ENCODE results near the gene CRHR1. TPM values are rescaled to one million over a fixed set of nuclear protein-coding genes. Genes with fewer than 3 reads are reported as not detected.

CRHR1 gene
- total and polyA plus RNA-seq, 4 experiments from 2014 or later, result not detected

- H3K36me3 ChIP-seq (ENCODE audit: insufficient read depth, low read length), result no peaks in the 10 kb centered on the region
- Mint-ChIP-seq H3K4me3 (no peak overlapping the region), H3K27ac (peak overlapping the region in 1 of 7 donors; percentile 68), H3K27me3 (peaks cover 13 to 20% of the 10 kb centered on the region in 2 donors), H3K9me3 (peaks cover 0 to 2% (median 0%) of the 10 kb centered on the region in 8 donors), H3K36me3 (no peaks in the 10 kb centered on the region), H3K4me1 (peaks cover 0 to 6% (median under 1%) of the 10 kb centered on the region in 4 donors)
- no peak for DNase-seq
- ChIA-PET POLR2A (ENCODE audit: partially characterized antibody) (no interaction called here), CTCF (ENCODE audit: partially characterized antibody) (interaction anchor here (0.5 to 2.6 kb wide), 7 partner anchors 10 to 210 kb away, joined by 3 to 10 read pairs (median 4); no protein-coding TSS in a partner anchor)
- intact Hi-C loops (cut with micrococcal nuclease), result loop anchor here (5.0 kb wide), 1 partner anchor 208 kb away; no protein-coding TSS in a partner anchor
- H3K27me3 ChIP-seq (ENCODE audit: insufficient read depth, low read length), result no peaks in the 10 kb centered on the region
- no peak overlapping the region for H3K27ac ChIP-seq (ENCODE audit: low read depth, low read length)
- H3K4me3 ChIP-seq (ENCODE audit: low read length in 2 of 2), result no peak overlapping the region
- H3K4me1 ChIP-seq (ENCODE audit: insufficient read depth, low read length), result peaks cover 4% of the 10 kb centered on the region
- no peaks in the 10 kb centered on the region for H3K9me3 ChIP-seq (ENCODE audit: control insufficient read depth in 1 of 2, low read length in 2 of 2)
These were observed 66.3 kb downstream of the CRHR1 start for GRCh38 chr17:45850468-45850867.

DNA sequence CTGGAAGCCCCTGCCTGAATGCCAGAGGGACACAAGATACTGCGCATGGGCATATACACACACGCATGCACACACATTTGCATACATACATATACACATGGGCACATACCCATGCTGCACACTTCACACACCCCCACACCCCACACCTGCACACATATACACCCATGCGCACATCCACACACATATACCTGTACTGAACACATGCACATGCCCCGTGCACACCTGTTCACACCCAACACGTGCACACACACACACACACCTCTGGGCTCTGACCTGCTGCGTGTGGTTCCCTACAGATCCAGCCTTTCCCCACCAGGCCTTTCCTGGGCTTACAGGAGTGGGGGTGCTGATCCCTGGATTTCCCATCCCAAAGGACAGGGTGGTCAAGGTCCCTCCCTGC, 66.9 kb downstream of the CRHR1 start:
- peaks cover 13 to 22% of the 10 kb centered on the region in 2 donors for H3K27me3 Mint-ChIP-seq
- H3K4me3 Mint-ChIP-seq, result no peak overlapping the region
- H3K4me1 Mint-ChIP-seq, result peaks cover 0 to 6% (median 2%) of the 10 kb centered on the region in 4 donors
- DNase-seq, result no peak
- H3K36me3 Mint-ChIP-seq, result no peaks in the 10 kb centered on the region
- H3K27ac Mint-ChIP-seq, result no peak overlapping the region
- Histone ChIP-seq H3K27ac (ENCODE audit: low read depth, low read length) (no peak overlapping the region), H3K4me3 (ENCODE audit: low read length in 2 of 2) (no peak overlapping the region), H3K9me3 (ENCODE audit: control insufficient read depth in 1 of 2, low read length in 2 of 2) (no peaks in the 10 kb centered on the region), H3K27me3 (ENCODE audit: insufficient read depth, low read length) (no peaks in the 10 kb centered on the region), H3K4me1 (ENCODE audit: insufficient read depth, low read length) (peaks cover 4% of the 10 kb centered on the region), H3K36me3 (ENCODE audit: insufficient read depth, low read length) (no peaks in the 10 kb centered on the region)
- intact Hi-C loops (cut with micrococcal nuclease), result loop anchor here (5.0 kb wide), 1 partner anchor 209 kb away; no protein-coding TSS in a partner anchor
- ChIA-PET CTCF (ENCODE audit: partially characterized antibody) (interaction anchor here (0.5 to 2.6 kb wide), 9 partner anchors 10 to 211 kb away, joined by 3 to 11 read pairs (median 6); no protein-coding TSS in a partner anchor), POLR2A (ENCODE audit: partially characterized antibody) (no interaction called here)
- peaks cover 0 to 3% (median 0%) of the 10 kb centered on the region in 8 donors for H3K9me3 Mint-ChIP-seq

- Mint-ChIP-seq H3K4me3 (no peak overlapping the region), H3K27ac (no peak overlapping the region), H3K36me3 (no peaks in the 10 kb centered on the region), H3K4me1 (peaks cover 0 to 6% (median 2%) of the 10 kb centered on the region in 4 donors), H3K9me3 (peaks cover 0 to 4% (median 0%) of the 10 kb centered on the region in 8 donors), H3K27me3 (peaks cover 13 to 25% of the 10 kb centered on the region in 2 donors)
- no peaks in the 10 kb centered on the region for H3K9me3 ChIP-seq (ENCODE audit: control insufficient read depth in 1 of 2, low read length in 2 of 2)
- POLR2A ChIA-PET (ENCODE audit: partially characterized antibody), result no interaction called here
- H3K4me3 ChIP-seq (ENCODE audit: low read length in 2 of 2), result no peak overlapping the region
- H3K27ac ChIP-seq (ENCODE audit: low read depth, low read length), result no peak overlapping the region
- no peaks in the 10 kb centered on the region for H3K36me3 ChIP-seq (ENCODE audit: insufficient read depth, low read length)
- CTCF ChIA-PET (ENCODE audit: partially characterized antibody), result interaction anchor here (0.9 to 2.6 kb wide), 12 partner anchors 10 to 211 kb away, joined by 3 to 11 read pairs (median 4); no protein-coding TSS in a partner anchor
- no peak for DNase-seq
- intact Hi-C loops (cut with micrococcal nuclease), result loop anchor here (5.0 kb wide), 1 partner anchor 209 kb away; no protein-coding TSS in a partner anchor
- no peaks in the 10 kb centered on the region for H3K27me3 ChIP-seq (ENCODE audit: insufficient read depth, low read length)
- H3K4me1 ChIP-seq (ENCODE audit: insufficient read depth, low read length), result peaks cover 4% of the 10 kb centered on the region
These were observed 67.3 kb downstream of the CRHR1 start for GRCh38 chr17:45851464-45851863.

GRCh38 chr17:45851873-45852272, 67.8 kb downstream of the CRHR1 start:
- Mint-ChIP-seq H3K27me3 (peaks cover 14 to 26% of the 10 kb centered on the region in 2 donors), H3K9me3 (peaks cover 0 to 4% (median 0%) of the 10 kb centered on the region in 8 donors), H3K4me3 (peak overlapping the region in 1 of 8 donors; percentile 31), H3K27ac (no peak overlapping the region), H3K36me3 (no peaks in the 10 kb centered on the region), H3K4me1 (peaks cover 0 to 6% (median 2%) of the 10 kb centered on the region in 4 donors)
- Histone ChIP-seq H3K9me3 (ENCODE audit: control insufficient read depth in 1 of 2, low read length in 2 of 2) (no peaks in the 10 kb centered on the region), H3K27me3 (ENCODE audit: insufficient read depth, low read length) (no peaks in the 10 kb centered on the region), H3K36me3 (ENCODE audit: insufficient read depth, low read length) (no peaks in the 10 kb centered on the region), H3K4me3 (ENCODE audit: low read length in 2 of 2) (no peak overlapping the region), H3K4me1 (ENCODE audit: insufficient read depth, low read length) (peaks cover 4% of the 10 kb centered on the region), H3K27ac (ENCODE audit: low read depth, low read length) (no peak overlapping the region)
- CTCF ChIA-PET (ENCODE audit: partially characterized antibody), result interaction anchor here (0.8 to 2.6 kb wide), 14 partner anchors 10 to 220 kb away, joined by 3 to 11 read pairs (median 4); no protein-coding TSS in a partner anchor
- POLR2A ChIA-PET (ENCODE audit: partially characterized antibody), result no interaction called here
- DNase-seq, result no peak
- intact Hi-C loops (cut with micrococcal nuclease), result loop anchor here (1.0 to 5.0 kb wide), 2 partner anchors 43 to 210 kb away; no protein-coding TSS in a partner anchor

GRCh38 chr17:45852535-45853297, 68.6 kb downstream of the CRHR1 start:
- intact Hi-C loops (cut with micrococcal nuclease), result loop anchor here (1.0 to 5.0 kb wide), 2 partner anchors 43 to 210 kb away; no protein-coding TSS in a partner anchor
- POLR2A ChIA-PET (ENCODE audit: partially characterized antibody), result no interaction called here
- Histone ChIP-seq H3K4me1 (ENCODE audit: insufficient read depth, low read length) (peaks cover 4% of the 10 kb centered on the region), H3K9me3 (ENCODE audit: control insufficient read depth in 1 of 2, low read length in 2 of 2) (no peaks in the 10 kb centered on the region), H3K36me3 (ENCODE audit: insufficient read depth, low read length) (no peaks in the 10 kb centered on the region), H3K27me3 (ENCODE audit: insufficient read depth, low read length) (no peaks in the 10 kb centered on the region), H3K27ac (ENCODE audit: low read depth, low read length) (no peak overlapping the region), H3K4me3 (ENCODE audit: low read length in 2 of 2) (no peak overlapping the region)
- Mint-ChIP-seq H3K36me3 (no peaks in the 10 kb centered on the region), H3K27me3 (peaks cover 16 to 26% of the 10 kb centered on the region in 2 donors), H3K9me3 (peaks cover 0 to 4% (median 0%) of the 10 kb centered on the region in 8 donors), H3K27ac (no peak overlapping the region), H3K4me3 (peak overlapping the region in 3 of 8 donors; percentile 10 to 68 (median 21)), H3K4me1 (peaks cover 0 to 6% (median 2%) of the 10 kb centered on the region in 4 donors)
- CTCF ChIA-PET (ENCODE audit: partially characterized antibody), result interaction anchor here (0.8 to 2.6 kb wide), 15 partner anchors 9 to 221 kb away, joined by 3 to 11 read pairs (median 4); no protein-coding TSS in a partner anchor
- peak; percentile 41 to 56 (median 49) for DNase-seq

DNA sequence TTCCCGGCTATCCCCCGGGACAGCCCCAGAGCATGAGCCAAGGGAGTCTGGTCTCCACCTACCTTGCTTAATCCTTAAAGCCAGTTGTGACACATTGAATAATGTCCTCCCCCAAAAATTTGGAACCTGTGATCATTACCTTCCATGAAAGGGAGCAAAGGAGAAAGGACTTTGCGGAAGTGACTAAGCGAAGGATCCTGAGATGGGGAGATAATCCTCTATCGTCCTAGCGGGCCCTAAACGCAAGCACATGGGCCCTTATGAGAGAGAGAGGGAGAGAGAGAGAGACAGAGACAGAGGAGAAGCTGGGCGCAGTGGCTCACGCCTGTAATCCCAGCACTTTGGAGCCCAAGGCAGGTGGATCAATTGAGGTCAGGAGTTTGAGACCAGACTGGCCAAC, 70.1 kb downstream of the CRHR1 start:
- POLR2A ChIA-PET (ENCODE audit: partially characterized antibody), result no interaction called here
- Histone ChIP-seq H3K27me3 (ENCODE audit: insufficient read depth, low read length) (no peaks in the 10 kb centered on the region), H3K4me3 (ENCODE audit: low read length in 2 of 2) (no peak overlapping the region), H3K36me3 (ENCODE audit: insufficient read depth, low read length) (no peaks in the 10 kb centered on the region), H3K27ac (ENCODE audit: low read depth, low read length) (no peak overlapping the region), H3K4me1 (ENCODE audit: insufficient read depth, low read length) (peaks cover 4% of the 10 kb centered on the region), H3K9me3 (ENCODE audit: control insufficient read depth in 1 of 2, low read length in 2 of 2) (no peaks in the 10 kb centered on the region)
- Mint-ChIP-seq H3K27me3 (peaks cover 20 to 35% of the 10 kb centered on the region in 2 donors), H3K36me3 (no peaks in the 10 kb centered on the region), H3K27ac (no peak overlapping the region), H3K4me3 (no peak overlapping the region), H3K9me3 (peaks cover 0 to 4% (median 0%) of the 10 kb centered on the region in 8 donors), H3K4me1 (peaks cover 0 to 6% (median 2%) of the 10 kb centered on the region in 4 donors)
- intact Hi-C loops (cut with micrococcal nuclease), result loop anchor here (5.0 kb wide), 1 partner anchor 212 kb away; no protein-coding TSS in a partner anchor
- no peak for DNase-seq
- CTCF ChIA-PET (ENCODE audit: partially characterized antibody), result no interaction called here

Data from CD4-positive, alpha-beta memory T cell (primary cell).